Lower leg skin (tissue), 4 donors: ENCODE data around the gene MRPL34. TPM values are rescaled to one million over a fixed set of nuclear protein-coding genes. Genes with fewer than 3 reads are reported as not detected.
"Not testable (repeated sequence)": the region's sequence is repeated elsewhere in the genome, so short reads cannot be mapped to it uniquely, and the experiment has no call there.

Experiments
- DNase-seq, 2 donors: peaks; one replicate each; pipeline ENCODE4 v3.0.0-alpha.2; 2019; ENCODE audit warnings: low spot score in 2 of 2
- H3K4me3 ChIP-seq: fragments of 200-600 bp; sonication (generic); 2 replicates; pipeline ENCODE4 v1.5.1; 2017; ENCODE audit warnings: mild to moderate bottlenecking, low read depth; ENCODE audit not compliant: poor library complexity, severe bottlenecking
- POLR2A ChIP-seq, 2 donors: fragments of 450-650 bp; IDR thresholded peaks; one replicate each; pipeline ENCODE4 v1.6.1; 2016 to 2017; ENCODE audit warnings: antibody characterized with exemption in 2 of 2, mild to moderate bottlenecking in 1 of 2, moderate library complexity in 1 of 2
- WGBS, 2 donors: methylation state at CpG; one replicate each; pipeline ENCODE4 v1.1.5; 2018; 5-methylcytosine and 5-hydroxymethylcytosine counted together
- intact Hi-C: fragments of 100-400 bp; cut with DNase I; formaldehyde crosslinking; loops from one replicate; pipeline ENCODE4 v1.15.0; 2023; ENCODE audit warnings: low total_unique reads
- total RNA-seq, 4 donors: library from RNA; depleted of rRNA; stranded (reverse); fragments of >200 nt; gene quantifications; one replicate each; pipeline ENCODE4 v1.1.0, GENCODE V29; 2016
- TF ChIP-seq, protein P1 (sequence below), 3 donors: fragments of 450-650 bp; IDR thresholded peaks; one replicate each; pipeline ENCODE4 v1.5.1; 2016; ENCODE audit warnings: antibody characterized with exemption in 3 of 3, mild to moderate bottlenecking in 3 of 3, moderate library complexity in 2 of 3

The MRPL34 gene
- total RNA-seq, 4 donors from 2014 or later: 88.4 to 228 (median 131) TPM

DNA sequence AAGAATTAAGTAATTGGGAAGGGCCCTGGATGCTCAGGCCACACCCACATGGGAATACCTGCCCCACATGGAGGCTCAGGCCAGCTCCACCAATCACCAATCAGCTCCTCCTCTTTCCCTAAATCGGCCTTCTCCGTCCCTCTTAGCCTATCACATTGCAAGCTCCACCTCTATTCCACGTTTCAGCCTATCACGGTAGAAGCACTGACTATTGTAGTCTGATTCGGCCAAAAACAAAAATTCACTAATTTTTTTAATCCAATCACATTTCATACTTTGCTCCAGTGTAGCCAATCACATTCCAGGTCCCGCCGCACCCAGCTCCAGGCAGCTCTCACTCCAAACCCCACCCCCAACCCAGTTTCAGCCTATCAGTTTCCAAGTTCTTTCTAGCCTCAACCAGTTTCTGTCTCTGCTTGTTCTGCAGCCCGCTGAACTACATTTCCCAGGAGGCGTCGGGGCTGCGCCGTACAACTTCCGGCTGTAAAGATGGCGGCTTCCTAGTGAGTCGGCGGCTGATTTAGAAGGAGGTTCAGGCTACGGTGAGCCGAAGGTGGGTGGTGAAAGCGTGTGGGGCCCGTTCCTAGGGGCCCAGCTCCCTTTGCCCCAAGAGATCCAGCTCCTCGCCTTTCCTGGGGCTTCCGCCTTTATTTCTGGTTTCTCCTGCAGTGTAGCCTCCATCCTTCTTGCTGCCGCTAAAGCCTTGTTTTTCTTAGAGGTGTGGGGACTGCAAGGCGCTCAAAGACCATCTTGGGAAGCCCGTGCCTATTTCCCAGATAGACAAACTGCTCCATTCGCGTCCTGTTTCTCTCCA lies 38.5 kb upstream of the MRPL34 start, which contains the start of gene BABAM1:
BABAM1 (plus strand) TSS at position 469 of the 814 bp plus-strand sequence. CDS start 1,364 bp downstream, outside the sequence.
- peak within 1 kb of the TSS; percentile 86 for H3K4me3 ChIP-seq
- DNase-seq: peak; percentile 98 to 99
- TF ChIP-seq POLR2A (IDR thresholded peaks at IDR 0.05): no peak
- TF ChIP-seq, protein P1, sequence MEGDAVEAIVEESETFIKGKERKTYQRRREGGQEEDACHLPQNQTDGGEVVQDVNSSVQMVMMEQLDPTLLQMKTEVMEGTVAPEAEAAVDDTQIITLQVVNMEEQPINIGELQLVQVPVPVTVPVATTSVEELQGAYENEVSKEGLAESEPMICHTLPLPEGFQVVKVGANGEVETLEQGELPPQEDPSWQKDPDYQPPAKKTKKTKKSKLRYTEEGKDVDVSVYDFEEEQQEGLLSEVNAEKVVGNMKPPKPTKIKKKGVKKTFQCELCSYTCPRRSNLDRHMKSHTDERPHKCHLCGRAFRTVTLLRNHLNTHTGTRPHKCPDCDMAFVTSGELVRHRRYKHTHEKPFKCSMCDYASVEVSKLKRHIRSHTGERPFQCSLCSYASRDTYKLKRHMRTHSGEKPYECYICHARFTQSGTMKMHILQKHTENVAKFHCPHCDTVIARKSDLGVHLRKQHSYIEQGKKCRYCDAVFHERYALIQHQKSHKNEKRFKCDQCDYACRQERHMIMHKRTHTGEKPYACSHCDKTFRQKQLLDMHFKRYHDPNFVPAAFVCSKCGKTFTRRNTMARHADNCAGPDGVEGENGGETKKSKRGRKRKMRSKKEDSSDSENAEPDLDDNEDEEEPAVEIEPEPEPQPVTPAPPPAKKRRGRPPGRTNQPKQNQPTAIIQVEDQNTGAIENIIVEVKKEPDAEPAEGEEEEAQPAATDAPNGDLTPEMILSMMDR (IDR thresholded peaks at IDR 0.05): no peak
- intact Hi-C loops: no loop called here
- WGBS, 2 donors: 1% methylated on average over 27 of the region's 27 CpGs

DNA sequence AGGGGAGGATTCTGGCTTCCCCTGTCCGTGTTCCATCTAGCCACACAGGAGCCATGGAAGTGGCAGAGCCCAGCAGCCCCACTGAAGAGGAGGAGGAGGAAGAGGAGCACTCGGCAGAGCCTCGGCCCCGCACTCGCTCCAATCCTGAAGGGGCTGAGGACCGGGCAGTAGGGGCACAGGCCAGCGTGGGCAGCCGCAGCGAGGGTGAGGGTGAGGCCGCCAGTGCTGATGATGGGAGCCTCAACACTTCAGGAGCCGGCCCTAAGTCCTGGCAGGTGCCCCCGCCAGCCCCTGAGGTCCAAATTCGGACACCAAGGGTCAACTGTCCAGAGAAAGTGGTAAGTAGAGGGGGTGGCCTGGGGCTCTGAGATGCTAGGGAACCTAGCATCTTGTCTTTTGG lies 36.9 kb upstream of the MRPL34 start:
- intact Hi-C loops: no loop called here
- TF ChIP-seq, protein P1 (IDR thresholded peaks at IDR 0.05): no peak
- no peak for TF ChIP-seq POLR2A (IDR thresholded peaks at IDR 0.05)
- DNase-seq: no peak
- WGBS, 2 donors: 92 to 96% methylated on average over 13 of the region's 13 CpGs
- no peak overlapping the region for H3K4me3 ChIP-seq

DNA sequence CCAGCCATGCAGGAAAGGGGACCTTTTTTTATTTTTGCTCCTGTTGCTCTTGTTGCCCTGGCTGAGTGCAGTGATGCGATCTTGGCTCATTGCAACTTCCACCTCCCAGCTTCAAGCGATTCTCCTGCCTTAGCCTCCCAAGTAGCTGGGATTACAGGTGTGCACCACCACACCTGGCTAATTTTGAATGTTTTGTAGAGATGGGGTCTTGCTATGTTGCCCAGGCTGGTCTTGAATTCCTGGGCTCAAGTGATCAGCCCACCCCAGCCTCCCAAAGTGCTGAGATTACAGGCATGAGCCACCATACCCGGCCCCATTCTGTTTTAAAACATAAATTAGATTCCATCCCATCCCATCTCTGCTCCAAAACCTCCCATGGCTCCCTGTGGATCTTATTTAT lies 30.8 kb upstream of the MRPL34 start:
- DNase-seq, intact Hi-C loops, H3K4me3 ChIP-seq: not testable (repeated sequence)
- WGBS, 2 donors: 96% methylated on average over 3 of the region's 3 CpGs

DNA sequence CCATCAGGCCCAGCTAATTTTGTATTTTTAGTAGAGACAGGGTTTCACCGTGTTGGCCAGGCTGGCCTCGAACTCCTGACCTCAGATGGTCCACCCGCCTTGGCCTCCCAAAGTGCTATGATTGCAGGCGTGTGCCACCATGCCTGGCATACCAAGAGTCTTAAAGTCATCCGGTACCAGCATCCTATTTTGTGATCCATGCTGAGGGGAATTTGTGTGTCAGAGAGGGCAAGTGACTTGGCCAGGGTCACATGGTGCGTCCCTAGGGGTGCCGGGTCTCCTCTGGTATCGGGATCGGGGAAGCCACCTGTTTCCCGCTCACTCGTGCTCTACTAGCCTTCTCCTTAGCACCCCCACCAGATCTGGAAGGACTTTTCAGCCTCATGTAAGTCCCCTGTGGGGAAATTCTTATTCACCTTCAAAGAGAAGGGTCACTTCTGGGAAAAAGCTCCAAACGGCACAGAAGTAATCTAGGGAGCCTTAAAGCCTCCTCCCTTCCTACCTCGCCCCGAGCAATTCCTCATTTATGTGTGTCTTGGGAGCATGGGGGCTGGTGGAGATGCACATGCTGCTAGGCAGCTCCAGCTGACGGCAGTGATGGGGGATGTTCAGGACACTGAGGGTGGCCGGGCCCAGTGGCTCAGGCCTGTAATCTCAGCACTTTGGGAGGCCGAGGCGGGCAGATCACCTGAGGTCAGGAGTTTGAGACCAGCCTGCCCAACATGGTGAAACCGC lies 30.1 kb upstream of the MRPL34 start:
- 87 to 93% methylated on average over 19 of the region's 19 CpGs for WGBS, 2 donors
- DNase-seq: no peak
- intact Hi-C loops: no loop called here
- TF ChIP-seq, protein P1 (IDR thresholded peaks at IDR 0.05): no peak
- TF ChIP-seq POLR2A (IDR thresholded peaks at IDR 0.05): no peak
- H3K4me3 ChIP-seq: no peak overlapping the region

DNA sequence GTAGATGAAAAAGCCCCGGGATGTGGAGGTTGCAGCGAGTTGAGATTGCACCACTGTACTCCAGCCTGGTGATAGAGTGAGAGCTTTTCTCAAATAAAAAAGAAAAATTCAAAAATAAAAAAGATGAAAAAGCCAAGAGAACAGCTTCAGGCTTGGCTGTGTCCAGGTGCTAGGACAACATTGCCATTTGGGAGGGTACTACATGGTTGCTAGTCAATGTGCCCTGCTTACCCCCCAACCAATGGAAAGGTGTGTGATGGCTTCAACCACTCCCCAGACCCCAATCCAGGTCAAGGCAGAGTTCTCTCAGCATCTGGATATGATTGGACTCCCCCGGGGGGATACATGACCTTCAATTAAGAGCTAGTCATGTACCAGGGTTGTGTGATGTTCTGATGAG lies 26.2 kb upstream of the MRPL34 start:
- 83 to 87% methylated on average over 3 of the region's 3 CpGs for WGBS, 2 donors
- DNase-seq: no peak
- H3K4me3 ChIP-seq: no peak overlapping the region
- intact Hi-C loops: no loop called here
- TF ChIP-seq, protein P1 (IDR thresholded peaks at IDR 0.05): no peak
